ENCODE results near the gene GM2A. TPM values are rescaled to one million over a fixed set of nuclear protein-coding genes. Genes with fewer than 3 reads are reported as not detected.
A peak's percentile ranks its signal among the peaks of the same experiment; 100 is the strongest.

GM2A gene
- total RNA-seq, 1 experiment from 2014 or later: 36.2 TPM

- Mint-ChIP-seq H3K4me1 (peaks cover 8% of the 10 kb centered on the region), H3K36me3 (no peaks in the 10 kb centered on the region), H3K9me3 (peaks cover 6% of the 10 kb centered on the region), H3K27me3 (ENCODE audit: low read depth) (peaks cover 8% of the 10 kb centered on the region), H3K27ac (no peak overlapping the region), H3K4me3 (no peak overlapping the region)
- no peak for ATAC-seq
- DNase-seq (ENCODE audit: low spot score): no peak
- ChIA-PET POLR2A (no interaction called here), CTCF (interaction anchor here (2.3 to 2.5 kb wide), 2 partner anchors 12 to 30 kb away, joined by 8 to 9 read pairs; no protein-coding TSS in a partner anchor)
- TF ChIP-seq RORB (CRISPR knock-in tag; IDR thresholded peaks at IDR 0.05): no peak
- no peak for TF ChIP-seq CTCF (IDR thresholded peaks at IDR 0.05)
- TF ChIP-seq ERG (CRISPR knock-in tag; IDR thresholded peaks at IDR 0.05): no peak
- no peak for TF ChIP-seq GTF2I (CRISPR knock-in tag; conservative IDR thresholded peaks at IDR 0.05)
- TF ChIP-seq TP53 (CRISPR knock-in tag; IDR thresholded peaks at IDR 0.05): no peak
Measured at GRCh38 chr5:151286246-151286645, 33.3 kb downstream of the GM2A start.

- Mint-ChIP-seq H3K27me3 (ENCODE audit: low read depth) (peaks cover 8% of the 10 kb centered on the region), H3K36me3 (no peaks in the 10 kb centered on the region), H3K9me3 (peaks cover 10% of the 10 kb centered on the region), H3K4me1 (peaks cover 11% of the 10 kb centered on the region), H3K27ac (no peak overlapping the region), H3K4me3 (no peak overlapping the region)
- TF ChIP-seq NR2C2 (CRISPR knock-in tag; IDR thresholded peaks at IDR 0.05) (no peak), ZNF317 (CRISPR knock-in tag; IDR thresholded peaks at IDR 0.05; ENCODE audit: borderline replicate concordance, low read depth) (no peak), ESRRA (CRISPR knock-in tag; IDR thresholded peaks at IDR 0.05; ENCODE audit: borderline replicate concordance) (no peak), JAZF1 (CRISPR knock-in tag; IDR thresholded peaks at IDR 0.05) (no peak), ATF2 (CRISPR knock-in tag; IDR thresholded peaks at IDR 0.05; ENCODE audit: borderline replicate concordance, low read depth) (no peak), ZNF512 (CRISPR knock-in tag; IDR thresholded peaks at IDR 0.05; ENCODE audit: borderline replicate concordance) (no peak), E2F5 (CRISPR knock-in tag; IDR thresholded peaks at IDR 0.05) (no peak), EMX1 (CRISPR knock-in tag; IDR thresholded peaks at IDR 0.05) (no peak), RORB (CRISPR knock-in tag; IDR thresholded peaks at IDR 0.05) (no peak), TP53 (CRISPR knock-in tag; IDR thresholded peaks at IDR 0.05) (no peak), CBFB (CRISPR knock-in tag; IDR thresholded peaks at IDR 0.05; ENCODE audit: low read depth) (no peak), KAT7 (CRISPR knock-in tag; IDR thresholded peaks at IDR 0.05; ENCODE audit: borderline replicate concordance) (no peak), OVOL2 (CRISPR knock-in tag; IDR thresholded peaks at IDR 0.05; ENCODE audit: borderline replicate concordance) (no peak)
- DNase-seq (ENCODE audit: low spot score) (no peak), ATAC-seq (peak; percentile 77)
- CTCF ChIA-PET: interaction anchor here (0.6 to 2.5 kb wide), 4 partner anchors 10 to 235 kb away, joined by 3 to 8 read pairs (median 6); no protein-coding TSS in a partner anchor
- POLR2A ChIA-PET: no interaction called here
Measured at GRCh38 chr5:151288180-151288579, 35.2 kb downstream of the GM2A start.

- peaks cover 6% of the 10 kb centered on the region; the same call in 1 of the 2 replicates for H3K9me3 Mint-ChIP-seq
- no peak overlapping the region for H3K27ac Mint-ChIP-seq
- H3K4me1 Mint-ChIP-seq: peaks cover 15% of the 10 kb centered on the region
- no peaks in the 10 kb centered on the region for H3K27me3 Mint-ChIP-seq (ENCODE audit: low read depth)
- peak; percentile 43 for DNase-seq (ENCODE audit: low spot score)
- H3K36me3 Mint-ChIP-seq: no peaks in the 10 kb centered on the region
- peak; percentile 92 for ATAC-seq
- ChIA-PET CTCF (no interaction called here), POLR2A (no interaction called here)
- TF ChIP-seq ZNF425 (CRISPR knock-in tag; conservative IDR thresholded peaks at IDR 0.05) (no peak), NFYB (CRISPR knock-in tag; conservative IDR thresholded peaks at IDR 0.05; ENCODE audit: low read depth) (no peak), ZNF121 (CRISPR knock-in tag; IDR thresholded peaks at IDR 0.05) (peak; percentile 43; the same call in 1 of the 2 replicates)
- H3K4me3 Mint-ChIP-seq: no peak overlapping the region
Measured at GRCh38 chr5:151293624-151294023, 40.6 kb downstream of the GM2A start.
